ENCODE data around the gene HNRNPLL.
"Not testable (repeated sequence)": the region's sequence is repeated elsewhere in the genome, so short reads cannot be mapped to it uniquely, and the experiment has no call there.

HNRNPLL gene

GRCh38 chr2:38602732-38603401 is at the start of gene HNRNPLL:
TSS of gene HNRNPLL (minus strand) at chr2:38602928. CDS start at chr2:38602626, 302 bp downstream.
- Histone ChIP-seq H3K4me3 (peak within 1 kb of the TSS; percentile 53 to 95 (median 89)), H3K27ac (peak within 1 kb of the TSS; percentile 78 to 99 (median 94))

GRCh38 chr2:38650717-38651116 is 48.0 kb upstream of the HNRNPLL start:
- H3K4me3 ChIP-seq: no peak overlapping the region
- H3K27ac ChIP-seq: no peak overlapping the region

- Histone ChIP-seq H3K27ac (no peak overlapping the region), H3K4me3 (no peak overlapping the region)
Measured at GRCh38 chr2:38650012-38650411, 47.3 kb upstream of the HNRNPLL start.

GRCh38 chr2:38649176-38649728 is 46.5 kb upstream of the HNRNPLL start:
- H3K27ac ChIP-seq: no peak overlapping the region
- H3K4me3 ChIP-seq: no peak overlapping the region

GRCh38 chr2:38648107-38648761 is 45.5 kb upstream of the HNRNPLL start:
- Histone ChIP-seq H3K27ac (no peak overlapping the region), H3K4me3 (no peak overlapping the region)

- H3K4me3 ChIP-seq: not testable (repeated sequence)
- peak overlapping the region in 6 of 21 experiments; percentile 8 to 72 (median 36) for H3K27ac ChIP-seq
Measured at GRCh38 chr2:38643683-38644511, 41.2 kb upstream of the HNRNPLL start.

GRCh38 chr2:38643021-38643671 is 40.4 kb upstream of the HNRNPLL start:
- no peak overlapping the region for H3K4me3 ChIP-seq
- peak overlapping the region in 6 of 21 experiments; percentile 8 to 72 (median 36) for H3K27ac ChIP-seq

- not testable (repeated sequence) for H3K27ac ChIP-seq, H3K4me3 ChIP-seq
Measured at GRCh38 chr2:38642373-38643017, 39.8 kb upstream of the HNRNPLL start.

- Histone ChIP-seq H3K27ac (no peak overlapping the region), H3K4me3 (no peak overlapping the region)
Measured at GRCh38 chr2:38636069-38636468, 33.3 kb upstream of the HNRNPLL start.

GRCh38 chr2:38635139-38635538 is 32.4 kb upstream of the HNRNPLL start:
- H3K4me3 ChIP-seq: no peak overlapping the region
- H3K27ac ChIP-seq: no peak overlapping the region

- Histone ChIP-seq H3K27ac (no peak overlapping the region), H3K4me3 (no peak overlapping the region)
Measured at GRCh38 chr2:38634684-38635083, 32.0 kb upstream of the HNRNPLL start.

GRCh38 chr2:38633895-38634294 is 31.2 kb upstream of the HNRNPLL start:
- H3K4me3 ChIP-seq: no peak overlapping the region
- H3K27ac ChIP-seq: no peak overlapping the region

GRCh38 chr2:38632980-38633379 is 30.3 kb upstream of the HNRNPLL start:
- H3K27ac ChIP-seq: no peak overlapping the region
- no peak overlapping the region for H3K4me3 ChIP-seq

GRCh38 chr2:38631976-38632375 is 29.2 kb upstream of the HNRNPLL start:
- H3K27ac ChIP-seq: no peak overlapping the region
- no peak overlapping the region for H3K4me3 ChIP-seq

- H3K27ac ChIP-seq: no peak overlapping the region
Measured at GRCh38 chr2:38629684-38630083, 27.0 kb upstream of the HNRNPLL start.

GRCh38 chr2:38627391-38627790 is 24.7 kb upstream of the HNRNPLL start:
- Histone ChIP-seq H3K27ac (no peak overlapping the region), H3K4me3 (no peak overlapping the region)

More at GRCh38 chr2:38629684-38630083, 27.0 kb upstream of the HNRNPLL start:
- no peak overlapping the region for H3K4me3 ChIP-seq

- no peak overlapping the region for H3K4me3 ChIP-seq
- peak overlapping the region in 3 of 21 experiments; percentile 23 to 39 (median 30) for H3K27ac ChIP-seq
Measured at GRCh38 chr2:38626326-38627035, 23.8 kb upstream of the HNRNPLL start.

- Histone ChIP-seq H3K27ac (no peak overlapping the region), H3K4me3 (no peak overlapping the region)
Measured at GRCh38 chr2:38622210-38622609, 19.5 kb upstream of the HNRNPLL start.

- H3K27ac ChIP-seq: peak overlapping the region in 1 of 21 experiments; percentile 65
- H3K4me3 ChIP-seq: no peak overlapping the region
Measured at GRCh38 chr2:38621018-38621417, 18.3 kb upstream of the HNRNPLL start.

All from skin epidermis (tissue), 12 donors.